Prostate gland (tissue), 2 donors: ENCODE data around the gene RNF152. TPM values are rescaled to one million over a fixed set of nuclear protein-coding genes. Genes with fewer than 3 reads are reported as not detected.

ENCODE experiments used
- DNase-seq: peaks from one replicate; pipeline ENCODE4 v3.0.0-alpha.2; 2019; ENCODE audit warnings: low spot score
- H3K27ac ChIP-seq, 2 donors: fragments of 200-600 bp; sonication (generic); 2 replicates each; pipeline ENCODE4 v1.5.1; 2017 to 2019
- H3K27me3 ChIP-seq: fragments of 200-600 bp; sonication (generic); replicated peaks from 2 replicates; pipeline ENCODE4 v1.5.1; 2019; ENCODE audit not compliant: insufficient read depth
- H3K36me3 ChIP-seq, 2 donors: fragments of 200-600 bp; sonication (generic); 1 replicate in 1 of 2; 2 replicates in 1 of 2; pipeline versions ENCODE4 v1.5.1 to v1.8.1; 2017 to 2019
- H3K4me1 ChIP-seq: fragments of 200-600 bp; sonication (generic); replicated peaks from 2 replicates; pipeline ENCODE4 v1.5.1; 2019
- H3K4me3 ChIP-seq, 2 donors: fragments of 200-600 bp; sonication (generic); 2 replicates each; pipeline ENCODE4 v1.5.1; 2017 to 2019
- H3K9me3 ChIP-seq: fragments of 200-600 bp; sonication (generic); 2 replicates; pipeline ENCODE4 v1.5.1; 2017
- CTCF ChIP-seq, 4 experiments: fragments of 200-600 bp in 2 of 4; fragments of 450-650 bp in 2 of 4; sonication (generic) in 2 of 4; IDR thresholded peaks; 1 replicate in 3 of 4; 2 replicates in 1 of 4; pipeline ENCODE4 v1.5.1; 2016 to 2019; ENCODE audit warnings: antibody characterized with exemption in 4 of 4, mild to moderate bottlenecking in 2 of 4, moderate library complexity in 2 of 4
- POLR2A ChIP-seq: fragments of 450-650 bp; IDR thresholded peaks from one replicate; pipeline ENCODE4 v1.6.1; 2016; ENCODE audit warnings: antibody characterized with exemption, mild to moderate bottlenecking
- POLR2AphosphoS5 ChIP-seq: sonication (generic); formaldehyde crosslinking; IDR thresholded peaks from one replicate; pipeline ENCODE4 v1.6.1; 2017; ENCODE audit warnings: antibody characterized with exemption
- WGBS: methylation state at CpG from one replicate; pipeline ENCODE4 v1.1.5; 2018; 5-methylcytosine and 5-hydroxymethylcytosine counted together
- intact Hi-C: fragments of 100-400 bp; cut with DNase I; formaldehyde crosslinking; loops from one replicate; pipeline ENCODE4 v1.14.2; 2022
- total RNA-seq, 2 donors: library from RNA; depleted of rRNA; stranded (reverse); fragments of >200 nt; gene quantifications; one replicate each; pipeline ENCODE4 v1.1.0, GENCODE V29; 2016

Gene RNF152
- total RNA-seq, 2 donors from 2014 or later = 15.5 to 38.9 TPM

GRCh38 chr18:61893971-61894750, 1.4 kb upstream of the RNF152 start:
- intact Hi-C loops = loop anchor here (5.0 to 10.0 kb wide), 2 partner anchors 238 to 309 kb away; no protein-coding TSS in a partner anchor
- peak; percentile 77 for TF ChIP-seq POLR2A
- TF ChIP-seq CTCF (IDR thresholded peaks at IDR 0.05) = peak in 3 of 4 experiments; percentile 8 to 74 (median 71)
- peak; percentile 77 for TF ChIP-seq POLR2AphosphoS5
- Histone ChIP-seq H3K36me3 (no peaks in the 10 kb centered on the region), H3K27me3 (no peaks in the 10 kb centered on the region), H3K9me3 (no peaks in the 10 kb centered on the region), H3K27ac (peak overlapping the region; percentile 81 to 85), H3K4me3 (peak overlapping the region; percentile 85 to 95), H3K4me1 (no peaks in the 10 kb centered on the region)
- DNase-seq = peak; percentile 91
- WGBS = 1% methylated on average over 29 of the region's 95 CpGs

GRCh38 chr18:61893309-61893970, 633 bp upstream of the RNF152 start:
- Histone ChIP-seq H3K27ac (peak overlapping the region; percentile 81 to 85), H3K4me3 (peak overlapping the region; percentile 85 to 95), H3K9me3 (no peaks in the 10 kb centered on the region), H3K27me3 (no peaks in the 10 kb centered on the region), H3K36me3 (no peaks in the 10 kb centered on the region), H3K4me1 (no peaks in the 10 kb centered on the region)
- TF ChIP-seq POLR2A (no peak), POLR2AphosphoS5 (no peak), CTCF (IDR thresholded peaks at IDR 0.05) (no peak)
- DNase-seq = peak; percentile 63
- intact Hi-C loops = loop anchor here (5.0 to 10.0 kb wide), 2 partner anchors 239 to 309 kb away; no protein-coding TSS in a partner anchor
- under 1% methylated on average over 54 of the region's 65 CpGs for WGBS

DNA sequence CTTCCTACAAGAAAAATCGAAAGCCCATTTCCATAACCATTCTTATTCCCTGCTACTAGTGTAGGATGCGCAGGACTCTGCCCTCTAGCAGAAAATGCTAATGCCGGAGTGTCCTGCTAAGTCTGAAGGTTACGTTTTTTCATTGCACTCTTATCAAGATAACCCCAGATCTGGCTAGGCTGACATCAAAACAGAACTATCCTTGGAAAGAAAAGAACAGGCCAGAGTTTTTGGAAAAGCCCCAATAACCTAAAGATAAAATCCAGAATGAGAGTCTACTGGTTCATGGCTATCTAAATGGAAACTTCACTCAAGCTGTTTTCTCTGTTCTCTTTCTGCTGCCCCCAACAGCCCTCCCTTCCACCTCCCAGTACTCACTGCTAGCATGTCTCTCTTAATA, 913 bp downstream of the RNF152 start:
- no peaks in the 10 kb centered on the region for H3K4me1 ChIP-seq
- H3K36me3 ChIP-seq = no peaks in the 10 kb centered on the region
- H3K4me3 ChIP-seq = no peak overlapping the region
- no peak for DNase-seq
- TF ChIP-seq POLR2A (no peak), POLR2AphosphoS5 (no peak), CTCF (IDR thresholded peaks at IDR 0.05) (no peak)
- WGBS = 79% methylated on average over 4 of the region's 4 CpGs
- intact Hi-C loops = loop anchor here (5.0 to 10.0 kb wide), 2 partner anchors 240 to 307 kb away; no protein-coding TSS in a partner anchor
- no peaks in the 10 kb centered on the region for H3K27me3 ChIP-seq
- H3K27ac ChIP-seq = no peak overlapping the region
- H3K9me3 ChIP-seq = no peaks in the 10 kb centered on the region

- no peak overlapping the region for H3K4me3 ChIP-seq
- TF ChIP-seq POLR2AphosphoS5 = peak; percentile 38
- TF ChIP-seq CTCF (IDR thresholded peaks at IDR 0.05) = no peak
- no peak overlapping the region for H3K27ac ChIP-seq
- H3K27me3 ChIP-seq = no peaks in the 10 kb centered on the region
- intact Hi-C loops = loop anchor here (5.0 to 10.0 kb wide), 2 partner anchors 241 to 306 kb away; no protein-coding TSS in a partner anchor
- H3K9me3 ChIP-seq = no peaks in the 10 kb centered on the region
- no peak for DNase-seq
- WGBS = 33% methylated on average over 2 of the region's 2 CpGs
- H3K36me3 ChIP-seq = no peaks in the 10 kb centered on the region
- no peaks in the 10 kb centered on the region for H3K4me1 ChIP-seq
These were observed 1.5 kb downstream of the RNF152 start for GRCh38 chr18:61891271-61891670.
